Endothelial cell of umbilical vein (primary cell): ENCODE results near the gene TTYH3. TPM values are rescaled to one million over a fixed set of nuclear protein-coding genes. Genes with fewer than 3 reads are reported as not detected.

Experiments used
- BruUV-seq: library from RNA; stranded (reverse); fragments of 400-500 nt; replicated peaks from 2 replicates; lab custom pipeline; 2021; lab: Mats Ljungman, UMichigan
- CTCF ChIA-PET: fragments of 300-600, 350-600 bp; sonication (Branson Sonifier 250); formaldehyde crosslinking; loops from one replicate; lab custom pipeline; 2021; ENCODE audit warnings: antibody characterized with exemption, inconsistent platforms; lab: Charles Lee
- POLR2A ChIA-PET: fragments of 300-600, 350-600 bp; sonication (Branson Sonifier 250); formaldehyde crosslinking; loops from one replicate; lab custom pipeline; 2021; ENCODE audit warnings: antibody characterized with exemption, inconsistent platforms; lab: Charles Lee
- DNase-seq: peaks from one replicate; pipeline ENCODE4 v3.0.0-alpha.2; 2011; ENCODE audit warnings: low read depth, low spot score
- FAIRE-seq: peaks from 2 replicates; lab custom pipeline; 2011; peaks lifted over from hg19 to GRCh38; lab: Jason Lieb, UNC
- H2AFZ ChIP-seq: 2 replicates; pipeline ENCODE4 v1.6.0; 2012; ENCODE audit warnings: low read depth, low read length, control low read depth, inconsistent platforms
- H3K27ac ChIP-seq: 2 replicates; pipeline ENCODE4 v1.5.1; 2011; ENCODE audit warnings: low read depth, mild to moderate bottlenecking, control low read depth, low read length, moderate library complexity; ENCODE audit not compliant: insufficient read depth
- H3K27me3 ChIP-seq, 2 experiments: 2 replicates each; pipeline versions ENCODE4 v1.6.0 to v1.6.1; 2011; ENCODE audit warnings: low read length in 2 of 2, mixed read lengths in 1 of 2; ENCODE audit not compliant: control insufficient read depth in 2 of 2, insufficient read depth in 2 of 2
- H3K36me3 ChIP-seq, 2 experiments: 2 replicates in 1 of 2; 3 replicates in 1 of 2; pipeline ENCODE4 v1.5.1; 2011; ENCODE audit warnings: low read length in 2 of 2, mild to moderate bottlenecking in 1 of 2, moderate library complexity in 1 of 2; ENCODE audit not compliant: control insufficient read depth in 2 of 2, insufficient read depth in 2 of 2; ENCODE audit errors: extremely low read depth in 1 of 2
- H3K4me1 ChIP-seq: 3 replicates; pipeline ENCODE4 v1.5.1; 2011; ENCODE audit warnings: mild to moderate bottlenecking, low read length; ENCODE audit not compliant: control insufficient read depth, insufficient read depth; ENCODE audit errors: extremely low read depth
- H3K4me2 ChIP-seq: 2 replicates; pipeline ENCODE4 v1.6.1; 2011; ENCODE audit warnings: low read length, control low read depth, mixed read lengths; ENCODE audit not compliant: insufficient read depth
- H3K4me3 ChIP-seq, 3 experiments: fragments of 200-600 bp in 1 of 3; sonication (generic), shearing (Covaris generic) in 1 of 3; replicated peaks in 1 of 3; 2 replicates each; pipeline ENCODE4 v1.5.1; 2011 to 2016; ENCODE audit warnings: control low read depth in 3 of 3, low read length in 3 of 3, mild to moderate bottlenecking in 2 of 3, inconsistent platforms in 1 of 3, low read depth in 1 of 3, moderate library complexity in 1 of 3; ENCODE audit not compliant: insufficient read depth in 1 of 3
- H3K79me2 ChIP-seq: 2 replicates; pipeline ENCODE4 v1.6.0; 2012; ENCODE audit warnings: low read length, inconsistent platforms; ENCODE audit not compliant: control insufficient read depth, insufficient read depth
- H3K9ac ChIP-seq: replicated peaks from 2 replicates; pipeline ENCODE3; 2011; ENCODE audit warnings: low read length, control low read depth; ENCODE audit not compliant: insufficient read depth; ENCODE audit errors: extremely low read depth
- H3K9me1 ChIP-seq: replicated peaks from 3 replicates; pipeline ENCODE4 v1.6.0; 2011; ENCODE audit warnings: mild to moderate bottlenecking, low read length; ENCODE audit not compliant: control insufficient read depth, insufficient read depth; ENCODE audit errors: extremely low read depth
- H3K9me3 ChIP-seq: replicated peaks from 2 replicates; pipeline ENCODE4 v1.5.1; 2012; ENCODE audit warnings: low read length, inconsistent platforms; ENCODE audit not compliant: control insufficient read depth, insufficient read depth
- H4K20me1 ChIP-seq: replicated peaks from 2 replicates; pipeline ENCODE3; 2011; ENCODE audit warnings: mild to moderate bottlenecking, low read length; ENCODE audit not compliant: control insufficient read depth, insufficient read depth; ENCODE audit errors: extremely low read depth
- CTCF ChIP-seq, 2 donors: IDR thresholded peaks; 1 replicate in 1 of 2; 2 replicates in 1 of 2; pipeline ENCODE4 v1.5.1; 2011; ENCODE audit warnings: low read length in 2 of 2, mild to moderate bottlenecking in 2 of 2, moderate library complexity in 2 of 2, control low read depth in 1 of 2, inconsistent platforms in 1 of 2, low read depth in 1 of 2; ENCODE audit not compliant: insufficient read depth in 1 of 2; ENCODE audit errors: extremely low read depth in 1 of 2
- EZH2 ChIP-seq: IDR thresholded peaks from 2 replicates; pipeline ENCODE4 v1.6.1; 2012; ENCODE audit warnings: borderline replicate concordance, low read depth, mild to moderate bottlenecking, moderate library complexity, low read length, inconsistent platforms; ENCODE audit not compliant: severe bottlenecking
- FOS ChIP-seq: IDR thresholded peaks from 2 replicates; pipeline ENCODE4 v1.6.1; 2011; ENCODE audit warnings: mild to moderate bottlenecking, low read length, moderate library complexity, borderline replicate concordance; ENCODE audit not compliant: insufficient read depth
- GATA2 ChIP-seq: IDR thresholded peaks from 2 replicates; pipeline ENCODE4 v1.7.0; 2011; ENCODE audit warnings: low read depth, mild to moderate bottlenecking, moderate library complexity, mixed read lengths, low read length; ENCODE audit not compliant: insufficient read length, insufficient read depth
- JUN ChIP-seq: IDR thresholded peaks from 2 replicates; pipeline ENCODE4 v1.6.1; 2011; ENCODE audit warnings: borderline replicate concordance, low read depth; ENCODE audit not compliant: insufficient read length, insufficient read depth
- MAX ChIP-seq: IDR thresholded peaks from 2 replicates; pipeline ENCODE4 v1.6.1; 2011; ENCODE audit not compliant: insufficient read depth, insufficient read length
- MYC ChIP-seq: IDR thresholded peaks from one replicate; pipeline ENCODE4 v1.6.1; 2011; ENCODE audit warnings: mild to moderate bottlenecking, low read depth, low read length
- POLR2A ChIP-seq: IDR thresholded peaks from 2 replicates; pipeline ENCODE4 v1.6.1; 2012; ENCODE audit warnings: low read depth, mild to moderate bottlenecking, control low read depth, low read length
- POLR2AphosphoS5 ChIP-seq: IDR thresholded peaks from 2 replicates; pipeline ENCODE4 v1.6.1; 2012; ENCODE audit warnings: low read depth, mild to moderate bottlenecking, control low read depth, low read length, moderate library complexity; ENCODE audit not compliant: insufficient read depth
- dilution Hi-C: fragments of 300-500 bp; cut with MboI; formaldehyde crosslinking; loops from one replicate; pipeline ENCODE4 v1.15.0; 2019; ENCODE audit warnings: low sequenced_read_pairs; ENCODE audit not compliant: extremely low pct_ligation_motif_present
- intact Hi-C: fragments of 100-400 bp; cut with micrococcal nuclease; formaldehyde crosslinking; loops from one replicate; pipeline ENCODE4 v1.10.0; 2022
- polyA plus RNA-seq, 4 experiments: library from polyadenylated mRNA; depleted of rRNA in 3 of 4; stranded (reverse) in 3 of 4; unstranded in 1 of 4; fragments of >200 nt; gene quantifications; 2 replicates each; pipeline versions ENCODE4 v1.2.1 to v1.2.3, GENCODE V29; 2011 to 2012; ENCODE audit warnings: missing spikeins in 1 of 4
- total RNA-seq: library from RNA; stranded (reverse); gene quantifications from 2 replicates; pipeline ENCODE4 v1.2.3, GENCODE V29; 2021

The TTYH3 gene
- total and polyA plus RNA-seq, 2 donors (not counting 3 experiments of a cell fraction or from before 2014, with no cell fraction given): 143 to 280 TPM

- BruUV-seq: no TSS peak
- no peak for TF ChIP-seq CTCF (IDR thresholded peaks at IDR 0.05; ENCODE audit: extremely low read depth in 1 of 2, insufficient read depth in 1 of 2, low read depth in 1 of 2, low read length in 2 of 2)
- no peak for TF ChIP-seq POLR2AphosphoS5
- TF ChIP-seq FOS: no peak
- no peak for TF ChIP-seq EZH2
- TF ChIP-seq POLR2A: no peak
- TF ChIP-seq MYC: no peak
- TF ChIP-seq MAX: no peak
- no peak for TF ChIP-seq JUN
- TF ChIP-seq GATA2: no peak
- POLR2A ChIA-PET: interaction anchor here (0.6 kb wide), 1 partner anchor 30 kb away, joined by 4 read pairs; no protein-coding TSS in a partner anchor
- H2AFZ ChIP-seq: no peak overlapping the region
- no peaks in the 10 kb centered on the region for H3K79me2 ChIP-seq
- H3K4me3 ChIP-seq: no peak overlapping the region
- CTCF ChIA-PET: no interaction called here
- FAIRE-seq (no peak), DNase-seq (no peak)
- H3K27me3 ChIP-seq: no peaks in the 10 kb centered on the region
- no peak overlapping the region for H3K9ac ChIP-seq
- dilution Hi-C loops: no loop called here
- no peaks in the 10 kb centered on the region for H3K9me1 ChIP-seq
- intact Hi-C loops: no loop called here
- no peak overlapping the region for H3K4me2 ChIP-seq
- H4K20me1 ChIP-seq: no peaks in the 10 kb centered on the region
- no peak overlapping the region for H3K27ac ChIP-seq
- H3K9me3 ChIP-seq: no peaks in the 10 kb centered on the region
- H3K36me3 ChIP-seq: peaks cover 7 to 43% of the 10 kb centered on the region in 2 experiments
- peaks cover 14% of the 10 kb centered on the region for H3K4me1 ChIP-seq
Observed at GRCh38 chr7:2658941-2659340, 27.2 kb downstream of the TTYH3 start.
